Mucosa of descending colon (tissue), 3 donors: Measurements from ENCODE around the gene TRIM27. TPM values are rescaled to one million over a fixed set of nuclear protein-coding genes. Genes with fewer than 3 reads are reported as not detected.
"Not testable (repeated sequence)": the region's sequence is repeated elsewhere in the genome, so short reads cannot be mapped to it uniquely, and the experiment has no call there.

Source experiments
- ATAC-seq: fragments of 200-7000 bp; cut with Tn5 transposase; one replicate; pipeline ENCODE4 v1.9.1; 2020; ENCODE audit warnings: mild to moderate bottlenecking, moderate library complexity
- DNase-seq, 3 donors: peaks; one replicate each; pipeline ENCODE4 v3.0.0-alpha.2; 2020
- H3K36me3 ChIP-seq: fragments of 200-600 bp; one replicate; pipeline ENCODE4 v1.8.0; 2021; ENCODE audit warnings: low read depth, mild to moderate bottlenecking
- H3K4me1 ChIP-seq: fragments of 200-600 bp; one replicate; pipeline ENCODE4 v1.8.0; 2021; ENCODE audit warnings: low read depth, mild to moderate bottlenecking
- H3K4me3 ChIP-seq: fragments of 200-600 bp; one replicate; pipeline ENCODE4 v1.8.0; 2021; ENCODE audit warnings: mild to moderate bottlenecking
- H3K9me3 ChIP-seq: fragments of 200-600 bp; one replicate; pipeline ENCODE4 v1.8.0; 2021; ENCODE audit warnings: mild to moderate bottlenecking
- CTCF ChIP-seq: fragments of 200-600 bp; IDR thresholded peaks from one replicate; pipeline ENCODE4 v1.8.0; 2022; ENCODE audit warnings: antibody characterized with exemption, mild to moderate bottlenecking
- intact Hi-C, 2 donors: fragments of 100-400 bp; cut with DNase I in 1 of 2; cut with micrococcal nuclease in 1 of 2; formaldehyde crosslinking; loops; one replicate each; pipeline versions ENCODE4 v1.11.0 to v1.11.1; 2022; cut with DNase I, micrococcal nuclease
- total RNA-seq, 3 donors: library from RNA; stranded (reverse); fragmentation: NEBNext Ultra II Directional in 2 of 3; extraction: Animal tissue kit (Norgen Biotek cat#: 25700) in 2 of 3; gene quantifications; one replicate each; pipeline versions ENCODE4 v1.2.1 to v1.2.4, GENCODE V29; 2021 to 2023
- donor health status: DM: no; HTN: no; CAD: no; lungs with moderate emphysema.
- donor health status: DM: no; HTN: no; CAD: no.
- donor health status: DM: no; HTN: yes; CAD: no.

Gene TRIM27
- total RNA-seq, 3 donors from 2014 or later = 33.1 to 37.2 (median 35.5) TPM

GRCh38 chr6:28875191-28875747 lies 48.5 kb downstream of the TRIM27 start:
- Histone ChIP-seq H3K4me3 (no peak overlapping the region), H3K9me3 (no peaks in the 10 kb centered on the region), H3K4me1 (no peaks in the 10 kb centered on the region), H3K36me3 (no peaks in the 10 kb centered on the region)
- ATAC-seq (no peak), DNase-seq (no peak)
- TF ChIP-seq CTCF = no peak
- intact Hi-C loops = no loop called here

- H3K36me3 ChIP-seq, intact Hi-C loops, DNase-seq, H3K4me1 ChIP-seq, H3K4me3 ChIP-seq, ATAC-seq, H3K9me3 ChIP-seq: not testable (repeated sequence)
These were observed 51.5 kb downstream of the TRIM27 start for GRCh38 chr6:28872157-28872817.

GRCh38 chr6:28871335-28872156 lies 52.2 kb downstream of the TRIM27 start:
- no peaks in the 10 kb centered on the region for H3K4me1 ChIP-seq
- no peaks in the 10 kb centered on the region for H3K9me3 ChIP-seq
- no peaks in the 10 kb centered on the region for H3K36me3 ChIP-seq
- TF ChIP-seq CTCF = no peak
- no peak overlapping the region for H3K4me3 ChIP-seq
- intact Hi-C loops = no loop called here
- DNase-seq (no peak), ATAC-seq (no peak)

GRCh38 chr6:28868873-28869272 lies 54.9 kb downstream of the TRIM27 start:
- no peak for TF ChIP-seq CTCF
- H3K4me1 ChIP-seq = peaks cover 6% of the 10 kb centered on the region
- peaks cover 6% of the 10 kb centered on the region for H3K9me3 ChIP-seq
- no peak for DNase-seq
- H3K36me3 ChIP-seq = no peaks in the 10 kb centered on the region
- no peak overlapping the region for H3K4me3 ChIP-seq
- ATAC-seq = no peak
- intact Hi-C loops = no loop called here

GRCh38 chr6:28867086-28867409 lies 56.7 kb downstream of the TRIM27 start:
- Histone ChIP-seq H3K4me3 (no peak overlapping the region), H3K9me3 (peaks cover 6% of the 10 kb centered on the region), H3K36me3 (no peaks in the 10 kb centered on the region), H3K4me1 (peaks cover 6% of the 10 kb centered on the region)
- no peak for TF ChIP-seq CTCF
- intact Hi-C loops = no loop called here
- peak in 2 of 3 donors; percentile 30 to 41 for DNase-seq
- ATAC-seq = peak; percentile 44

GRCh38 chr6:28866205-28867085 lies 57.3 kb downstream of the TRIM27 start:
- DNase-seq (peak; percentile 79 to 87 (median 85)), ATAC-seq (peak; percentile 76)
- H3K9me3 ChIP-seq, H3K4me1 ChIP-seq, H3K36me3 ChIP-seq, intact Hi-C loops: not testable (repeated sequence)
- H3K4me3 ChIP-seq = peak overlapping the region; percentile 45
